ENCODE measurements around the gene ACER1. TPM values are rescaled to one million over a fixed set of nuclear protein-coding genes. Genes with fewer than 3 reads are reported as not detected.

The ACER1 gene
- total and polyA plus RNA-seq, 4 donors = 0.07 TPM; not detected in 3

- TF ChIP-seq ZBTB33 (IDR thresholded peaks at IDR 0.05) = no peak
- no peak for TF ChIP-seq TAF1 (conservative IDR thresholded peaks at IDR 0.05)
- no peak for TF ChIP-seq FOXA1 (IDR thresholded peaks at IDR 0.05)
- TF ChIP-seq ATF3 (IDR thresholded peaks at IDR 0.05) = no peak
- TF ChIP-seq JUND (IDR thresholded peaks at IDR 0.05) = no peak
- TF ChIP-seq SP1 (IDR thresholded peaks at IDR 0.05) = no peak
- TF ChIP-seq EGR1 (IDR thresholded peaks at IDR 0.05; ENCODE audit: low read depth in 2 of 2) = no peak
- TF ChIP-seq RAD21 (IDR thresholded peaks at IDR 0.05) = peak; percentile 22 to 33
- no peak for TF ChIP-seq GABPA (IDR thresholded peaks at IDR 0.05 in 1 of 2, conservative IDR thresholded peaks at IDR 0.05 in 1 of 2)
Measured at GRCh38 chr19:6267552-6268381, 65.6 kb downstream of the ACER1 start (continued).

- no peak overlapping the region for H3K4me3 ChIP-seq (ENCODE audit: low read depth in 1 of 3, low read length in 3 of 3)
- H3K27me3 ChIP-seq (ENCODE audit: control insufficient read depth in 4 of 4, insufficient read depth in 4 of 4, low read length in 3 of 4) = no peaks in the 10 kb centered on the region
- H3K4me1 ChIP-seq (ENCODE audit: control insufficient read depth in 4 of 4, insufficient read depth in 4 of 4, low read length in 3 of 4) = peaks cover 14 to 51% (median 41%) of the 10 kb centered on the region in 4 donors
- peaks cover 9 to 24% (median 16%) of the 10 kb centered on the region in 4 donors for H3K36me3 ChIP-seq (ENCODE audit: control insufficient read depth in 4 of 4, insufficient read depth in 3 of 4, low read depth in 1 of 4, low read length in 3 of 4)
- TF ChIP-seq RXRA (IDR thresholded peaks at IDR 0.05) = no peak
- no peak for TF ChIP-seq TAF1 (conservative IDR thresholded peaks at IDR 0.05)
- TF ChIP-seq FOXA2 (IDR thresholded peaks at IDR 0.05) = no peak
- no peak for TF ChIP-seq CTCF (IDR thresholded peaks at IDR 0.05; ENCODE audit: low read depth, low read length, missing input control)
- no peak for TF ChIP-seq JUND (IDR thresholded peaks at IDR 0.05)
- no peak overlapping the region for H3K27ac ChIP-seq (ENCODE audit: low read depth in 1 of 2, low read length in 2 of 2)
- no peak overlapping the region for H3K9ac ChIP-seq (ENCODE audit: low read depth in 1 of 2, low read length in 2 of 2)
- WGBS = 95% methylated on average over 4 of the region's 4 CpGs
- H3K9me3 ChIP-seq (ENCODE audit: control insufficient read depth in 4 of 4, low read length in 3 of 4) = no peaks in the 10 kb centered on the region
- DNase-seq (ENCODE audit: low spot score) = no peak
Measured at GRCh38 chr19:6264803-6265202, 68.6 kb downstream of the ACER1 start.

GRCh38 chr19:6263735-6264444, 69.5 kb downstream of the ACER1 start:
- H3K9me3 ChIP-seq (ENCODE audit: control insufficient read depth in 4 of 4, low read length in 3 of 4) = no peaks in the 10 kb centered on the region
- no peak overlapping the region for H3K27ac ChIP-seq (ENCODE audit: low read depth in 1 of 2, low read length in 2 of 2)
- DNase-seq (ENCODE audit: low spot score) = no peak
- TF ChIP-seq EGR1 (IDR thresholded peaks at IDR 0.05; ENCODE audit: low read depth in 2 of 2) (no peak), FOXA1 (IDR thresholded peaks at IDR 0.05) (no peak), YY1 (IDR thresholded peaks at IDR 0.05) (no peak), SP1 (IDR thresholded peaks at IDR 0.05) (no peak), NR2F2 (IDR thresholded peaks at IDR 0.05) (no peak), JUND (IDR thresholded peaks at IDR 0.05) (no peak), CTCF (IDR thresholded peaks at IDR 0.05; ENCODE audit: low read depth, low read length, missing input control) (no peak), RXRA (IDR thresholded peaks at IDR 0.05) (no peak), GABPA (IDR thresholded peaks at IDR 0.05 in 1 of 2, conservative IDR thresholded peaks at IDR 0.05 in 1 of 2) (no peak), ATF3 (IDR thresholded peaks at IDR 0.05) (no peak)
- H3K36me3 ChIP-seq (ENCODE audit: control insufficient read depth in 4 of 4, insufficient read depth in 3 of 4, low read depth in 1 of 4, low read length in 3 of 4) = peaks cover 7 to 24% (median 16%) of the 10 kb centered on the region in 4 donors
- peaks cover 10 to 51% (median 41%) of the 10 kb centered on the region in 4 donors for H3K4me1 ChIP-seq (ENCODE audit: control insufficient read depth in 4 of 4, insufficient read depth in 4 of 4, low read length in 3 of 4)
- no peak overlapping the region for H3K4me3 ChIP-seq (ENCODE audit: low read depth in 1 of 3, low read length in 3 of 3)
- no peak overlapping the region for H3K9ac ChIP-seq (ENCODE audit: low read depth in 1 of 2, low read length in 2 of 2)
- no peaks in the 10 kb centered on the region for H3K27me3 ChIP-seq (ENCODE audit: control insufficient read depth in 4 of 4, insufficient read depth in 4 of 4, low read length in 3 of 4)
- 67% methylated on average over 18 of the region's 18 CpGs for WGBS

Measured in liver (tissue), 9 donors.